ENCODE measurements around the gene KCNK13. TPM values are rescaled to one million over a fixed set of nuclear protein-coding genes. Genes with fewer than 3 reads are reported as not detected.

The KCNK13 gene
- total RNA-seq, 4 donors from 2014 or later: 0.09 to 0.19 (median 0.13) TPM

GRCh38 chr14:90159146-90159545, 97.4 kb downstream of the KCNK13 start:
- H3K4me1 ChIP-seq: no peaks in the 10 kb centered on the region
- intact Hi-C loops (cut with DNase I): no loop called here
- peaks cover 0 to 6% (median 0%) of the 10 kb centered on the region in 4 donors for H3K27me3 ChIP-seq
- TF ChIP-seq CTCF (IDR thresholded peaks at IDR 0.05): no peak
- TF ChIP-seq POLR2A (IDR thresholded peaks at IDR 0.05): no peak
- H3K27ac ChIP-seq: no peak overlapping the region
- no peak for DNase-seq
- H3K36me3 ChIP-seq: no peaks in the 10 kb centered on the region
- no peaks in the 10 kb centered on the region for H3K9me3 ChIP-seq
- WGBS, 2 donors: 29 to 36% methylated on average over 3 of the region's 3 CpGs
- H3K4me3 ChIP-seq: no peak overlapping the region

- 41 to 50% methylated on average over 4 of the region's 4 CpGs for WGBS, 2 donors
- no peak overlapping the region for H3K4me3 ChIP-seq
Measured at GRCh38 chr14:90159688-90160087, 97.9 kb downstream of the KCNK13 start.

GRCh38 chr14:90161129-90161528, 99.3 kb downstream of the KCNK13 start:
- no peaks in the 10 kb centered on the region for H3K9me3 ChIP-seq
- H3K36me3 ChIP-seq: no peaks in the 10 kb centered on the region
- intact Hi-C loops (cut with DNase I): no loop called here
- no peak for DNase-seq
- H3K27ac ChIP-seq: no peak overlapping the region
- peaks cover 0 to 6% (median 0%) of the 10 kb centered on the region in 4 donors for H3K27me3 ChIP-seq
- TF ChIP-seq POLR2A (IDR thresholded peaks at IDR 0.05) (no peak), CTCF (IDR thresholded peaks at IDR 0.05) (no peak)
- H3K4me1 ChIP-seq: no peaks in the 10 kb centered on the region
- no peak overlapping the region for H3K4me3 ChIP-seq
- WGBS, 2 donors: 70 to 88% methylated on average over 3 of the region's 3 CpGs

More at GRCh38 chr14:90159688-90160087, 97.9 kb downstream of the KCNK13 start:
- Histone ChIP-seq H3K9me3 (no peaks in the 10 kb centered on the region), H3K4me1 (no peaks in the 10 kb centered on the region), H3K36me3 (no peaks in the 10 kb centered on the region), H3K27ac (no peak overlapping the region), H3K27me3 (peaks cover 0 to 6% (median 0%) of the 10 kb centered on the region in 4 donors)
- intact Hi-C loops (cut with DNase I): no loop called here
- no peak for TF ChIP-seq CTCF (IDR thresholded peaks at IDR 0.05)
- no peak for TF ChIP-seq POLR2A (IDR thresholded peaks at IDR 0.05)
- no peak for DNase-seq

DNA sequence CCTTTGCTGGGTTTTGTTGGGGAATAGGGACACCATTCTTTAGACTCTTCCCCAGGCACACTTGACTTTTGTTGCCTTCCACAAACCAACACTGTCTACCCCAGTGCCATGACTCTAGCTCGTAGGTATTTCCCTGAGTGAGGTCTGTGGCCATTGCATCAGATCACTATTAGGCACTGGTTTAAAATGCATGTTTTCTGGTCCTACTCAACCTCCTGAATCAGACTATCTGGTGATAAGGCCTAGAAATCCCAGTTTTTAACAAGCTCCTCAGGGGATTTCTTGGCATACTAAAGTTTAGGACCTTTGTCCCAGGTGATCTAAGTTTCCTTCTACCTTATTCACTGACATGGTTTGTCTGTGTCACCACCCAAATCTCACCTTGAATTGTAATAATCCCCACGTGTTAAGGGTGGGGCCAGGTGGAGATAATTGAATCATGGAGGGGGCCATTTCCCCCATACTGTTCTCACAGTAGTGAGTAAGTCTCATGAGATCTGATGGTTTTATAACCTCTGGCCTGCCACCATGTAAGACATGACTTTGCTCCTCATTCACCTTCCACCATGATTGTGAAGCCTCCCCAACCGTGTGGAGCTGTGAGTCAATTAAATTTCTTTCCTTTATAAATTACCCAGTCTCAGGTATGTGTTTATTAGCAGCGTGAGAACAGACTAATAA, 106.8 kb downstream of the KCNK13 start:
- H3K27me3 ChIP-seq: peaks cover 0 to 9% (median 0%) of the 10 kb centered on the region in 4 donors
- H3K4me3 ChIP-seq: no peak overlapping the region
- H3K27ac ChIP-seq: no peak overlapping the region
- WGBS, 2 donors: 52 to 75% methylated on average over 3 to 4 of the region's 4 CpGs
- H3K4me1 ChIP-seq: no peaks in the 10 kb centered on the region
- no peak for DNase-seq
- H3K36me3 ChIP-seq: no peaks in the 10 kb centered on the region
- TF ChIP-seq CTCF (IDR thresholded peaks at IDR 0.05): no peak
- intact Hi-C loops (cut with DNase I): no loop called here
- H3K9me3 ChIP-seq: no peaks in the 10 kb centered on the region

- H3K36me3 ChIP-seq: no peaks in the 10 kb centered on the region
- intact Hi-C loops (cut with DNase I): no loop called here
- TF ChIP-seq CTCF (IDR thresholded peaks at IDR 0.05) (no peak), POLR2A (IDR thresholded peaks at IDR 0.05) (no peak)
- WGBS, 2 donors: 95 to 100% methylated on average over 2 to 3 of the region's 3 CpGs
- H3K4me3 ChIP-seq: no peak overlapping the region
- no peaks in the 10 kb centered on the region for H3K4me1 ChIP-seq
- H3K9me3 ChIP-seq: no peaks in the 10 kb centered on the region
- no peaks in the 10 kb centered on the region for H3K27me3 ChIP-seq
- H3K27ac ChIP-seq: no peak overlapping the region
- no peak for DNase-seq
Measured at GRCh38 chr14:90175631-90176030, 113.8 kb downstream of the KCNK13 start.
